GM13977 (cell line): ENCODE measurements around the gene ASPSCR1.

Experiments
- DNase-seq: peaks from one replicate; pipeline ENCODE4 v3.0.0; 2012; ENCODE audit warnings: low spot score
- CTCF ChIP-seq: IDR thresholded peaks from 2 replicates; pipeline ENCODE4 v1.5.1; 2012; ENCODE audit warnings: mild to moderate bottlenecking, control low read depth; ENCODE audit not compliant: insufficient read depth; ENCODE audit errors: extremely low read depth, missing control alignments
- in situ Hi-C: fragments of 300-500 bp; cut with MboI; formaldehyde crosslinking; loops from one replicate; pipeline ENCODE4 v1.12.0; 2022; ENCODE audit warnings: low sequenced_read_pairs, low pct_unique_long_range_greater_than_20kb, mixed read lengths, inconsistent platforms; ENCODE audit not compliant: unreplicated experiment

ASPSCR1 gene

GRCh38 chr17:81992306-81993102 is 15.1 kb downstream of the ASPSCR1 start:
- in situ Hi-C loops = no loop called here
- DNase-seq = no peak
- no peak for TF ChIP-seq CTCF

GRCh38 chr17:81993729-81994592 is 16.5 kb downstream of the ASPSCR1 start:
- no peak for DNase-seq
- in situ Hi-C loops = no loop called here
- TF ChIP-seq CTCF = no peak

DNA sequence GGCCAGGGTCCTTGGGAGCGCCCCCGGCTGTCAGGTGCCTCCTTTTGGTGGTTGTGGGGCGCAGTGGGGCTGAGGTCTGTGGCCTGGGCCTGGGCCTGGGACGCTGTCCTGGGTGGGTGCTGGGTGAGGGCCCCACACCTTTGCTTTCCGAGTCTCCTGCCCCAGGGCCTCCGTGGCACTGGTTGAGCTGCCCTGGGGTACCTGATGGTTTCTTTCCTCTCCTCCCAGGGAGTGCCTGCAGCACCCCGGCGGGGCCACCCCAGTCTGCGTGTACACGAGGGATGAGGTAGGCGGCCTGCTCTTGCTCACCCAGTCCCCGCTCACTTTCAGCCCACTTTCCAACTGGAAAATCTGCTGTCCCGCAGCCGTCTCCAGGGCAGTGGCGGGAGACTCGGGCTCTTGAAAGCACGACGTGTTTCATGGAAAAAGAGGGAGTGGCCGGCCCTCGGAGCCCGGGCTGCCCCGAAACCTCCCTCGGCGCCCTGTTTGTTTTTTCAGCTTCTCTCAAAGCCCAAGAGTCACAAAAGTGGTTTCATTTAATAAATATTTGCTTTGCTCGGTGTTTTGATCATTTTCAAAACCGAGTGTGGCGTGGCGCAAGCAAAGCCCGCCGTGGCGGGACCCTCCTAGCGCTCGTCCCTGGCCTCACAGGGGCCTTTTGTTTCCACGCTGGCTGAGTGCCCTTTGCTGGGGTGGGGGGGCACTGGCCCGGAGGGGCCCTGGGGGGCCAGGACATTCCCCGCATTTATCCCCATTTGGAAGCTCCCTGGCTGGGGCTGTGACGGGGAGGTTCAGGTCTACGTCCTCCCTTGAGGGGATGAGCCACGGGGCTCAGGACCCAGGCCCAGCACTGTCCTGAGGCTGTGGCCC is 17.4 kb downstream of the ASPSCR1 start:
- in situ Hi-C loops = no loop called here
- TF ChIP-seq CTCF = no peak

DNA sequence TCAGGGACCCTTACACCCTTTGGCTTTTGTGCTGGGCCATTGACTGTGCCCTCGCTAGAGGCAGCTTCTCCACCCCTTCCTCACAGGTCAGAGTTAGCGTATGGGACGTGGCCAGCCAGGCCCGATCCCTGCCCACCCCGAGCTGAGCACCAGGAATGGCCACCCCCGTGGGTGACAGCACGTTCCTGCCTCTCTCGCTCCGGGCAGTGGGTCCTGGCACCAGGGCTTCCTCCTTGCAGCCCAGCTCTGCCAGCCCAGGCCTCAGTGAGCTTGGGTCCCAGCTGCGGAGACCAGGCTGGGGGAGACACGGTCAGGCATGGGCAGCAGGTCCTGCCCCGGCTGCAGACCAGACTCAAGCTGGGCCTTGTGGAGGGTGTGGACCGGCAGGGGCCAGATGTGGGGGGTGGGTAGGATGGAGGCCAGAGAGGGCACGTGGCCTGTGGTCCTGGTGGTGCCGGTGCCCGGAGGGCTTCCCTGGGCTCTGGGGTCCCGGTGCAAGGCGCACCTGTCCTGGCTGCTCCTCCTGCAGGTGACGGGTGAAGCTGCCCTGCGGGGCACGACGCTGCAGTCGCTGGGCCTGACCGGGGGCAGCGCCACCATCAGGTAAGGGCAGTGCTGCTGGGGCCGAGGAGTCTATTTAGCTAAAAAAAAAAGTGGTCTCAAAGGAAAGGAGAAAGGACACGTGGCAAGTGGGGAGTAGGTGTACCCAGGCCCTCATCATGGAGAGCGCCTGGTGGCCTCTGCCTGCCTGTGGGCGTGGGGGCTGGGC is 18.2 kb downstream of the ASPSCR1 start:
- no peak for TF ChIP-seq CTCF

More for the DNA sequence above, 17.4 kb downstream of the ASPSCR1 start:
- no peak for DNase-seq

DNA sequence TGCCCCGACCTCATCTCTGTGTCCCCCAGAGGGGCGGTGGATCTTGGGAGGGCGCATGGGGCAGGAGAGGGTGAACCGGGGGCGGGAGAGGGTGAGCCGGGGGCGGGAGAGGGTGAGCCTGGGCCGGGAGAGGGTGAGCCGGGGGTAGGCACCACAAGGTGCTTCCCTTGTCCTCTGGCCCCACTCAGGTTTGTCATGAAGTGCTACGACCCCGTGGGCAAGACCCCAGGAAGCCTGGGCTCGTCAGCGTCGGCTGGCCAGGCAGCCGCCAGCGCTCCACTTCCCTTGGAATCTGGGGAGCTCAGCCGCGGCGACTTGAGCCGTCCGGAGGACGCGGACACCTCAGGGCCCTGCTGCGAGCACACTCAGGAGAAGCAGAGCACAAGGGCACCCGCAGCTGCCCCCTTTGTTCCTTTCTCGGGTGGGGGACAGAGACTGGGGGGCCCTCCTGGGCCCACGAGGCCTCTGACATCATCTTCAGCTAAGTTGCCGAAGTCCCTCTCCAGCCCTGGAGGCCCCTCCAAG is 18.9 kb downstream of the ASPSCR1 start:
- in situ Hi-C loops = no loop called here
- TF ChIP-seq CTCF = no peak

More for the DNA sequence above, 18.2 kb downstream of the ASPSCR1 start:
- DNase-seq = no peak
- in situ Hi-C loops = no loop called here

More for the DNA sequence above, 18.9 kb downstream of the ASPSCR1 start:
- DNase-seq = no peak
